ENCODE data around the gene ANAPC2. TPM values are rescaled to one million over a fixed set of nuclear protein-coding genes. Genes with fewer than 3 reads are reported as not detected.
A peak's percentile ranks its signal among the peaks of the same experiment; 100 is the strongest.

Gene ANAPC2
- total RNA-seq, 3 donors from 2014 or later (not counting 1 experiment from before 2014, with no cell fraction given) = 146 to 172 (median 171) TPM

GRCh38 chr9:137141050-137141810, 47.1 kb downstream of the ANAPC2 start:
- peak in 1 of 3 donors; percentile 14 for ATAC-seq
- peaks cover 0 to 6% of the 10 kb centered on the region in 2 donors for H3K4me1 Mint-ChIP-seq
- no peak for TF ChIP-seq CTCF (IDR thresholded peaks at IDR 0.05)
- DNase-seq = no peak
- intact Hi-C loops (cut with micrococcal nuclease) = no loop called here
- Histone ChIP-seq H3K36me3 (ENCODE audit: control insufficient read depth, insufficient read depth, low read length) (no peaks in the 10 kb centered on the region), H3K4me3 (ENCODE audit: low read length) (no peak overlapping the region), H3K4me1 (ENCODE audit: control insufficient read depth, insufficient read depth, low read length) (peaks cover 4% of the 10 kb centered on the region), H3K9me3 (ENCODE audit: control insufficient read depth, insufficient read depth, low read length) (no peaks in the 10 kb centered on the region), H3K27me3 (ENCODE audit: control insufficient read depth, insufficient read depth, low read length) (peaks cover 29% of the 10 kb centered on the region), H3K27ac (ENCODE audit: low read length) (no peak overlapping the region)
- WGBS (ENCODE audit: insufficient coverage) = 78% methylated on average over 17 of the region's 17 CpGs
- H3K27me3 Mint-ChIP-seq (ENCODE audit: low read depth in 2 of 2) = peaks cover 8 to 27% of the 10 kb centered on the region in 2 donors
- no peak overlapping the region for H3K4me3 Mint-ChIP-seq
- no peaks in the 10 kb centered on the region for H3K36me3 Mint-ChIP-seq
- no peak overlapping the region for H3K27ac Mint-ChIP-seq
- no peaks in the 10 kb centered on the region for H3K9me3 Mint-ChIP-seq

- H3K4me1 ChIP-seq (ENCODE audit: control insufficient read depth, insufficient read depth, low read length) = peaks cover 4% of the 10 kb centered on the region
- no peak for ATAC-seq
- intact Hi-C loops (cut with micrococcal nuclease) = no loop called here
- H3K27me3 ChIP-seq (ENCODE audit: control insufficient read depth, insufficient read depth, low read length) = peaks cover 31% of the 10 kb centered on the region
- WGBS (ENCODE audit: insufficient coverage) = 70% methylated on average over 26 of the region's 26 CpGs
- Mint-ChIP-seq H3K9me3 (no peaks in the 10 kb centered on the region), H3K27ac (no peak overlapping the region), H3K27me3 (ENCODE audit: low read depth in 2 of 2) (peaks cover 15 to 31% of the 10 kb centered on the region in 2 donors), H3K36me3 (no peaks in the 10 kb centered on the region), H3K4me1 (peaks cover 0 to 6% of the 10 kb centered on the region in 2 donors), H3K4me3 (no peak overlapping the region)
- no peak overlapping the region for H3K4me3 ChIP-seq (ENCODE audit: low read length)
- no peak for TF ChIP-seq CTCF (IDR thresholded peaks at IDR 0.05)
- no peak for DNase-seq
- no peaks in the 10 kb centered on the region for H3K36me3 ChIP-seq (ENCODE audit: control insufficient read depth, insufficient read depth, low read length)
- H3K27ac ChIP-seq (ENCODE audit: low read length) = no peak overlapping the region
- H3K9me3 ChIP-seq (ENCODE audit: control insufficient read depth, insufficient read depth, low read length) = no peaks in the 10 kb centered on the region
Observed at GRCh38 chr9:137140151-137141012, 48.0 kb downstream of the ANAPC2 start.

- Mint-ChIP-seq H3K27me3 (ENCODE audit: low read depth in 2 of 2) (peaks cover 15 to 31% of the 10 kb centered on the region in 2 donors), H3K36me3 (no peaks in the 10 kb centered on the region), H3K27ac (no peak overlapping the region), H3K4me3 (no peak overlapping the region), H3K9me3 (no peaks in the 10 kb centered on the region), H3K4me1 (peaks cover 0 to 6% of the 10 kb centered on the region in 2 donors)
- H3K27ac ChIP-seq (ENCODE audit: low read length) = no peak overlapping the region
- DNase-seq (no peak), ATAC-seq (no peak)
- peaks cover 4% of the 10 kb centered on the region for H3K4me1 ChIP-seq (ENCODE audit: control insufficient read depth, insufficient read depth, low read length)
- no peak for TF ChIP-seq CTCF (IDR thresholded peaks at IDR 0.05)
- no peak overlapping the region for H3K4me3 ChIP-seq (ENCODE audit: low read length)
- peaks cover 31% of the 10 kb centered on the region for H3K27me3 ChIP-seq (ENCODE audit: control insufficient read depth, insufficient read depth, low read length)
- intact Hi-C loops (cut with micrococcal nuclease) = no loop called here
- WGBS (ENCODE audit: insufficient coverage) = 40% methylated on average over 37 of the region's 37 CpGs
- no peaks in the 10 kb centered on the region for H3K36me3 ChIP-seq (ENCODE audit: control insufficient read depth, insufficient read depth, low read length)
- no peaks in the 10 kb centered on the region for H3K9me3 ChIP-seq (ENCODE audit: control insufficient read depth, insufficient read depth, low read length)
Observed at GRCh38 chr9:137139468-137140150, 48.8 kb downstream of the ANAPC2 start.

Data from natural killer cell (primary cell).